WTC11 (cell line): ENCODE results near the gene C10orf90. TPM values are rescaled to one million over a fixed set of nuclear protein-coding genes. Genes with fewer than 3 reads are reported as not detected.

Experiments
- ATAC-seq: fragments of 200-7000 bp; cut with Tn5 transposase; 2 replicates; pipeline ENCODE4 v1.10.0; 2021; ENCODE audit warnings: mild to moderate bottlenecking, moderate library complexity
- CTCF ChIA-PET: fragments of 300-600 bp; sonication (Branson Sonifier 250); formaldehyde crosslinking; loops from one replicate; lab custom pipeline; 2021; ENCODE audit warnings: antibody characterized with exemption; lab: Charles Lee
- POLR2A ChIA-PET: fragments of 350-600 bp; sonication (Branson Sonifier 250); formaldehyde crosslinking; loops from one replicate; lab custom pipeline; 2021; ENCODE audit warnings: antibody characterized with exemption; lab: Charles Lee
- DNase-seq: peaks from one replicate; pipeline ENCODE4 v3.0.0; 2021; ENCODE audit warnings: low spot score
- H3K27ac Mint-ChIP-seq: 2 replicates; pipeline ENCODE4 v1.8.0; 2021; ENCODE audit warnings: mixed read lengths
- H3K27me3 Mint-ChIP-seq: 2 replicates; pipeline ENCODE4 v1.8.0; 2021; ENCODE audit warnings: low read depth, mild to moderate bottlenecking, moderate library complexity, mixed read lengths
- H3K36me3 Mint-ChIP-seq: 2 replicates; pipeline ENCODE4 v1.8.0; 2021; ENCODE audit warnings: mixed read lengths
- H3K4me1 Mint-ChIP-seq: 2 replicates; pipeline ENCODE4 v1.8.0; 2022; ENCODE audit warnings: mixed read lengths
- H3K4me3 Mint-ChIP-seq: 2 replicates; pipeline ENCODE4 v1.8.0; 2021; ENCODE audit warnings: mild to moderate bottlenecking, moderate library complexity, mixed read lengths
- H3K9me3 Mint-ChIP-seq: 2 replicates; pipeline ENCODE4 v1.8.0; 2021; ENCODE audit warnings: mixed read lengths
- ATF1 ChIP-seq: sonication (generic); formaldehyde crosslinking; IDR thresholded peaks from 2 replicates; pipeline ENCODE4 v1.8.1; 2023; ENCODE audit warnings: mild to moderate bottlenecking, moderate library complexity, missing genetic modification reagents
- FOXJ3 ChIP-seq: sonication (generic); formaldehyde crosslinking; IDR thresholded peaks from 2 replicates; pipeline ENCODE4 v1.9.0; 2021; ENCODE audit warnings: missing genetic modification reagents, mild to moderate bottlenecking, borderline replicate concordance
- JAZF1 ChIP-seq: fragments of 250-450 bp; sonication (Bioruptor Pico); IDR thresholded peaks from 2 replicates; pipeline ENCODE4 v1.9.0; 2021; ENCODE audit warnings: moderate library complexity, mild to moderate bottlenecking, inconsistent platforms
- MYBL2 ChIP-seq: sonication (generic); formaldehyde crosslinking; IDR thresholded peaks from 2 replicates; pipeline ENCODE4 v1.8.1; 2023; ENCODE audit warnings: mild to moderate bottlenecking, moderate library complexity, missing genetic modification reagents
- total RNA-seq: library from RNA; stranded (reverse); gene quantifications from 3 replicates; pipeline ENCODE4 v1.2.3, GENCODE V29; 2021
- TF ChIP-seq, protein P1 (sequence below): sonication (generic); formaldehyde crosslinking; IDR thresholded peaks from 2 replicates; pipeline ENCODE4 v1.8.0; 2022; ENCODE audit warnings: mild to moderate bottlenecking, missing genetic modification reagents
- TF ChIP-seq, protein P2 (sequence below): sonication (generic); formaldehyde crosslinking; IDR thresholded peaks from 2 replicates; pipeline ENCODE4 v1.8.1; 2023; ENCODE audit warnings: mild to moderate bottlenecking, missing genetic modification reagents
- TF ChIP-seq, protein P3 (sequence below): fragments of 200-600 bp; IDR thresholded peaks from 2 replicates; pipeline ENCODE4 v1.8.0; 2022; ENCODE audit warnings: antibody characterized with exemption
- TF ChIP-seq, protein P4 (sequence below): sonication (generic); formaldehyde crosslinking; IDR thresholded peaks from 2 replicates; pipeline ENCODE4 v1.8.1; 2022; ENCODE audit warnings: low read depth, missing genetic modification reagents, borderline replicate concordance
- TF ChIP-seq, protein P5 (sequence below): sonication (generic); formaldehyde crosslinking; conservative IDR thresholded peaks from 2 replicates; pipeline ENCODE4 v1.8.1; 2022; ENCODE audit warnings: mild to moderate bottlenecking, missing genetic modification reagents
- TF ChIP-seq, protein P6 (sequence below): fragments of 250-450 bp; sonication (Bioruptor Pico); IDR thresholded peaks from 2 replicates; pipeline ENCODE4 v1.9.0; 2021; ENCODE audit warnings: mild to moderate bottlenecking, borderline replicate concordance
- TF ChIP-seq, protein P7 (sequence below): fragments of 250-450 bp; sonication (Bioruptor Pico); IDR thresholded peaks from 2 replicates; pipeline ENCODE4 v1.9.0; 2021; ENCODE audit warnings: mild to moderate bottlenecking

Gene C10orf90
- total RNA-seq, 1 experiment from 2014 or later = 0.85 TPM

DNA sequence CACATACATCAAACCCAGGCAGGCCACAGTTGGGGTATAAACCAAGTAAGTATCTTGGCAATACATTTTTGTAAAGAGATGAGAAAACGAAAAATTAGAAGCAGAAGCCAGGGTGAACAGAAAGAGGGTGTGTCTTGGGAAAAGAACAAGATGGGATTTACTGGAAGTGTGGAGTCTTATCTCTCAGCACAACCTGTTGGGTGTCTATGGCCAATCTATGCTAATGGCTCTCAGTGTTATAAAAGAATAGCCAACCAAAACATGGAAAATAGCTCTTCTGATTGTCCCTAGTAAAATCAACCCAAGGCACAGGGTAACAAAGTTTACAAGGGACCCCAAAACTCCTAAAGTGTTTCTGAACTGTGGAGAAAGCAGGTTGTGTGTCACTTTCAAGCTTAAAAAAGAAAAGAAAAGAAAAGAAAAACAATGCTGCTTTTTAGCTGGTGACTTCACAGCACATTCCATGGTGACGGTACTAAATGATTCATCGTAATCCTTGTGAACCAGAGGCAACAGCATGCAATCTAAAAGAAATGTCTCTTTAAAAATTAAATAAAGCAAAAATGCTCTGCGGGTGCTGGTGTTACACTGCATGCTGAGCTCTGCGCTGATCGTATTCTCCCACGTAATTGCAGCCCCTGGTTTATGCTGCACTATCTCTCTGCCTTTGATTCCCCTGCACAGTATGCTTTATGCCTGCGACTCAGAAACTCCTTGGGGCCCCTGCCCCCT is 100.8 kb downstream of the C10orf90 start (continued):
- TF ChIP-seq, protein P1, sequence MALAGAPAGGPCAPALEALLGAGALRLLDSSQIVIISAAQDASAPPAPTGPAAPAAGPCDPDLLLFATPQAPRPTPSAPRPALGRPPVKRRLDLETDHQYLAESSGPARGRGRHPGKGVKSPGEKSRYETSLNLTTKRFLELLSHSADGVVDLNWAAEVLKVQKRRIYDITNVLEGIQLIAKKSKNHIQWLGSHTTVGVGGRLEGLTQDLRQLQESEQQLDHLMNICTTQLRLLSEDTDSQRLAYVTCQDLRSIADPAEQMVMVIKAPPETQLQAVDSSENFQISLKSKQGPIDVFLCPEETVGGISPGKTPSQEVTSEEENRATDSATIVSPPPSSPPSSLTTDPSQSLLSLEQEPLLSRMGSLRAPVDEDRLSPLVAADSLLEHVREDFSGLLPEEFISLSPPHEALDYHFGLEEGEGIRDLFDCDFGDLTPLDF (CRISPR knock-in tag) = no peak
- TF ChIP-seq FOXJ3 (CRISPR knock-in tag) (no peak), JAZF1 (CRISPR knock-in tag) (no peak), MYBL2 (CRISPR knock-in tag) (no peak)
- TF ChIP-seq, protein P2, sequence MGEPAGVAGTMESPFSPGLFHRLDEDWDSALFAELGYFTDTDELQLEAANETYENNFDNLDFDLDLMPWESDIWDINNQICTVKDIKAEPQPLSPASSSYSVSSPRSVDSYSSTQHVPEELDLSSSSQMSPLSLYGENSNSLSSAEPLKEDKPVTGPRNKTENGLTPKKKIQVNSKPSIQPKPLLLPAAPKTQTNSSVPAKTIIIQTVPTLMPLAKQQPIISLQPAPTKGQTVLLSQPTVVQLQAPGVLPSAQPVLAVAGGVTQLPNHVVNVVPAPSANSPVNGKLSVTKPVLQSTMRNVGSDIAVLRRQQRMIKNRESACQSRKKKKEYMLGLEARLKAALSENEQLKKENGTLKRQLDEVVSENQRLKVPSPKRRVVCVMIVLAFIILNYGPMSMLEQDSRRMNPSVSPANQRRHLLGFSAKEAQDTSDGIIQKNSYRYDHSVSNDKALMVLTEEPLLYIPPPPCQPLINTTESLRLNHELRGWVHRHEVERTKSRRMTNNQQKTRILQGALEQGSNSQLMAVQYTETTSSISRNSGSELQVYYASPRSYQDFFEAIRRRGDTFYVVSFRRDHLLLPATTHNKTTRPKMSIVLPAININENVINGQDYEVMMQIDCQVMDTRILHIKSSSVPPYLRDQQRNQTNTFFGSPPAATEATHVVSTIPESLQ (CRISPR knock-in tag) = no peak
- TF ChIP-seq, protein P3, sequence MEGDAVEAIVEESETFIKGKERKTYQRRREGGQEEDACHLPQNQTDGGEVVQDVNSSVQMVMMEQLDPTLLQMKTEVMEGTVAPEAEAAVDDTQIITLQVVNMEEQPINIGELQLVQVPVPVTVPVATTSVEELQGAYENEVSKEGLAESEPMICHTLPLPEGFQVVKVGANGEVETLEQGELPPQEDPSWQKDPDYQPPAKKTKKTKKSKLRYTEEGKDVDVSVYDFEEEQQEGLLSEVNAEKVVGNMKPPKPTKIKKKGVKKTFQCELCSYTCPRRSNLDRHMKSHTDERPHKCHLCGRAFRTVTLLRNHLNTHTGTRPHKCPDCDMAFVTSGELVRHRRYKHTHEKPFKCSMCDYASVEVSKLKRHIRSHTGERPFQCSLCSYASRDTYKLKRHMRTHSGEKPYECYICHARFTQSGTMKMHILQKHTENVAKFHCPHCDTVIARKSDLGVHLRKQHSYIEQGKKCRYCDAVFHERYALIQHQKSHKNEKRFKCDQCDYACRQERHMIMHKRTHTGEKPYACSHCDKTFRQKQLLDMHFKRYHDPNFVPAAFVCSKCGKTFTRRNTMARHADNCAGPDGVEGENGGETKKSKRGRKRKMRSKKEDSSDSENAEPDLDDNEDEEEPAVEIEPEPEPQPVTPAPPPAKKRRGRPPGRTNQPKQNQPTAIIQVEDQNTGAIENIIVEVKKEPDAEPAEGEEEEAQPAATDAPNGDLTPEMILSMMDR = no peak
- TF ChIP-seq, protein P4, sequence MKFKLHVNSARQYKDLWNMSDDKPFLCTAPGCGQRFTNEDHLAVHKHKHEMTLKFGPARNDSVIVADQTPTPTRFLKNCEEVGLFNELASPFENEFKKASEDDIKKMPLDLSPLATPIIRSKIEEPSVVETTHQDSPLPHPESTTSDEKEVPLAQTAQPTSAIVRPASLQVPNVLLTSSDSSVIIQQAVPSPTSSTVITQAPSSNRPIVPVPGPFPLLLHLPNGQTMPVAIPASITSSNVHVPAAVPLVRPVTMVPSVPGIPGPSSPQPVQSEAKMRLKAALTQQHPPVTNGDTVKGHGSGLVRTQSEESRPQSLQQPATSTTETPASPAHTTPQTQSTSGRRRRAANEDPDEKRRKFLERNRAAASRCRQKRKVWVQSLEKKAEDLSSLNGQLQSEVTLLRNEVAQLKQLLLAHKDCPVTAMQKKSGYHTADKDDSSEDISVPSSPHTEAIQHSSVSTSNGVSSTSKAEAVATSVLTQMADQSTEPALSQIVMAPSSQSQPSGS (CRISPR knock-in tag) = no peak
- TF ChIP-seq, protein P5, sequence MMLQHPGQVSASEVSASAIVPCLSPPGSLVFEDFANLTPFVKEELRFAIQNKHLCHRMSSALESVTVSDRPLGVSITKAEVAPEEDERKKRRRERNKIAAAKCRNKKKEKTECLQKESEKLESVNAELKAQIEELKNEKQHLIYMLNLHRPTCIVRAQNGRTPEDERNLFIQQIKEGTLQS (CRISPR knock-in tag) = no peak
- TF ChIP-seq, protein P6, sequence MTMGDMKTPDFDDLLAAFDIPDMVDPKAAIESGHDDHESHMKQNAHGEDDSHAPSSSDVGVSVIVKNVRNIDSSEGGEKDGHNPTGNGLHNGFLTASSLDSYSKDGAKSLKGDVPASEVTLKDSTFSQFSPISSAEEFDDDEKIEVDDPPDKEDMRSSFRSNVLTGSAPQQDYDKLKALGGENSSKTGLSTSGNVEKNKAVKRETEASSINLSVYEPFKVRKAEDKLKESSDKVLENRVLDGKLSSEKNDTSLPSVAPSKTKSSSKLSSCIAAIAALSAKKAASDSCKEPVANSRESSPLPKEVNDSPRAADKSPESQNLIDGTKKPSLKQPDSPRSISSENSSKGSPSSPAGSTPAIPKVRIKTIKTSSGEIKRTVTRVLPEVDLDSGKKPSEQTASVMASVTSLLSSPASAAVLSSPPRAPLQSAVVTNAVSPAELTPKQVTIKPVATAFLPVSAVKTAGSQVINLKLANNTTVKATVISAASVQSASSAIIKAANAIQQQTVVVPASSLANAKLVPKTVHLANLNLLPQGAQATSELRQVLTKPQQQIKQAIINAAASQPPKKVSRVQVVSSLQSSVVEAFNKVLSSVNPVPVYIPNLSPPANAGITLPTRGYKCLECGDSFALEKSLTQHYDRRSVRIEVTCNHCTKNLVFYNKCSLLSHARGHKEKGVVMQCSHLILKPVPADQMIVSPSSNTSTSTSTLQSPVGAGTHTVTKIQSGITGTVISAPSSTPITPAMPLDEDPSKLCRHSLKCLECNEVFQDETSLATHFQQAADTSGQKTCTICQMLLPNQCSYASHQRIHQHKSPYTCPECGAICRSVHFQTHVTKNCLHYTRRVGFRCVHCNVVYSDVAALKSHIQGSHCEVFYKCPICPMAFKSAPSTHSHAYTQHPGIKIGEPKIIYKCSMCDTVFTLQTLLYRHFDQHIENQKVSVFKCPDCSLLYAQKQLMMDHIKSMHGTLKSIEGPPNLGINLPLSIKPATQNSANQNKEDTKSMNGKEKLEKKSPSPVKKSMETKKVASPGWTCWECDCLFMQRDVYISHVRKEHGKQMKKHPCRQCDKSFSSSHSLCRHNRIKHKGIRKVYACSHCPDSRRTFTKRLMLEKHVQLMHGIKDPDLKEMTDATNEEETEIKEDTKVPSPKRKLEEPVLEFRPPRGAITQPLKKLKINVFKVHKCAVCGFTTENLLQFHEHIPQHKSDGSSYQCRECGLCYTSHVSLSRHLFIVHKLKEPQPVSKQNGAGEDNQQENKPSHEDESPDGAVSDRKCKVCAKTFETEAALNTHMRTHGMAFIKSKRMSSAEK = no peak

DNA sequence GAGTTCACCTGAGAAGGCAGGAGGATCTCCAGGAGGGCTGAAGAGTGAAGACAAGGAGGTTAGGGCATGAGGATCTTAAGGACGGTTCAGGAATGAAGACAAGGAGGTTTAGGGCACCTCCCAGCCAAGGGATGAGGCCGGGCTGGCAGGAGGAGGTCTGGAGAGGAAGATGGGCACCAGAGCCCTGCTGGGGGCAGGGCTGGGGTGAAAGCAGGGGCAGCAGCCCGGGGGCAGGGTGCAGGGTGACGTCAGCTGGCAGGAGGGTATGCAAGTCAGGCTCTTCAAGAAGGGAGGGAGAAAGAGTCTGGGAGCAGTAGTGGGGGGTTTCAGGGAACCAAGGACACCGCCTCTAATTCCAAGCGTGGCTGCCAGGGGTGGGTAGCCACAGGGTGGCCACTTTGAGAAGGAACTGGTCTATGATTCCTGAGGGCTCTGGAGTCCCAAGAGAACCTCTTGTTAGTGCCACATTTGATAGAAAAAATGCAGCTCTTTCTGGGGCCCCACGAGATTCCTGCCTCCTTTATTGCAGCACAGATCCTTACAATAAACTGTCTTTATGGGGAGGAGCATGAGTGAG is 101.6 kb downstream of the C10orf90 start:
- CTCF ChIA-PET = no interaction called here
- H3K27me3 Mint-ChIP-seq = peaks cover 3% of the 10 kb centered on the region
- no peak overlapping the region for H3K27ac Mint-ChIP-seq

More for the DNA sequence above, 101.6 kb downstream of the C10orf90 start:
- no peak overlapping the region for H3K4me3 Mint-ChIP-seq
- H3K4me1 Mint-ChIP-seq = peaks cover 43% of the 10 kb centered on the region
- no peak for DNase-seq
- H3K9me3 Mint-ChIP-seq = peaks cover 27% of the 10 kb centered on the region
- no peak for ATAC-seq
- H3K36me3 Mint-ChIP-seq = peaks cover 24% of the 10 kb centered on the region
- TF ChIP-seq, protein P4 (CRISPR knock-in tag) = no peak
- TF ChIP-seq, protein P7, sequence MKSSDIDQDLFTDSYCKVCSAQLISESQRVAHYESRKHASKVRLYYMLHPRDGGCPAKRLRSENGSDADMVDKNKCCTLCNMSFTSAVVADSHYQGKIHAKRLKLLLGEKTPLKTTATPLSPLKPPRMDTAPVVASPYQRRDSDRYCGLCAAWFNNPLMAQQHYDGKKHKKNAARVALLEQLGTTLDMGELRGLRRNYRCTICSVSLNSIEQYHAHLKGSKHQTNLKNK = no peak
- TF ChIP-seq ATF1 = no peak
- POLR2A ChIA-PET = no interaction called here
